Transverse colon (tissue), 3 donors: ENCODE results near the gene ADAMTS14.

ENCODE experiments used
- EP300 ChIP-seq: sonication (generic); formaldehyde crosslinking; IDR thresholded peaks from one replicate; pipeline ENCODE4 v1.6.1; 2017; ENCODE audit warnings: antibody characterized with exemption, low read depth
- POLR2A ChIP-seq: fragments of 450-650 bp; IDR thresholded peaks from one replicate; pipeline ENCODE4 v1.6.1; 2016; ENCODE audit warnings: antibody characterized with exemption, mild to moderate bottlenecking, moderate library complexity
- TF ChIP-seq, protein P1 (sequence below), 5 experiments: fragments of 200-600 bp in 3 of 5; fragments of 450-650 bp in 2 of 5; sonication (generic) in 3 of 5; IDR thresholded peaks; 1 replicate in 2 of 5; 2 replicates in 3 of 5; pipeline ENCODE4 v1.5.1; 2016 to 2017; ENCODE audit warnings: antibody characterized with exemption in 5 of 5, inconsistent platforms in 3 of 5, mild to moderate bottlenecking in 2 of 5, moderate library complexity in 1 of 5

GRCh38 chr10:70723771-70724170 lies 51.5 kb downstream of the ADAMTS14 start:
- TF ChIP-seq, protein P1, sequence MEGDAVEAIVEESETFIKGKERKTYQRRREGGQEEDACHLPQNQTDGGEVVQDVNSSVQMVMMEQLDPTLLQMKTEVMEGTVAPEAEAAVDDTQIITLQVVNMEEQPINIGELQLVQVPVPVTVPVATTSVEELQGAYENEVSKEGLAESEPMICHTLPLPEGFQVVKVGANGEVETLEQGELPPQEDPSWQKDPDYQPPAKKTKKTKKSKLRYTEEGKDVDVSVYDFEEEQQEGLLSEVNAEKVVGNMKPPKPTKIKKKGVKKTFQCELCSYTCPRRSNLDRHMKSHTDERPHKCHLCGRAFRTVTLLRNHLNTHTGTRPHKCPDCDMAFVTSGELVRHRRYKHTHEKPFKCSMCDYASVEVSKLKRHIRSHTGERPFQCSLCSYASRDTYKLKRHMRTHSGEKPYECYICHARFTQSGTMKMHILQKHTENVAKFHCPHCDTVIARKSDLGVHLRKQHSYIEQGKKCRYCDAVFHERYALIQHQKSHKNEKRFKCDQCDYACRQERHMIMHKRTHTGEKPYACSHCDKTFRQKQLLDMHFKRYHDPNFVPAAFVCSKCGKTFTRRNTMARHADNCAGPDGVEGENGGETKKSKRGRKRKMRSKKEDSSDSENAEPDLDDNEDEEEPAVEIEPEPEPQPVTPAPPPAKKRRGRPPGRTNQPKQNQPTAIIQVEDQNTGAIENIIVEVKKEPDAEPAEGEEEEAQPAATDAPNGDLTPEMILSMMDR (IDR thresholded peaks at IDR 0.05): no peak
- no peak for TF ChIP-seq EP300
- TF ChIP-seq POLR2A: no peak
